T-helper 1 cell treated with Interleukin-12 subunit alpha and Interleukin-12 subunit beta and Interleukin-4 antibody, amounts not matched to agents 30 μg/mL and 1 μg/mL, for 36 hours (primary cell): ENCODE data around the gene DPH1.

Source experiments
- H3K27ac Mint-ChIP-seq: one replicate; pipeline ENCODE4 v1.8.0; 2021; ENCODE audit warnings: mild to moderate bottlenecking, mixed read lengths
- H3K27me3 Mint-ChIP-seq: one replicate; pipeline ENCODE4 v1.8.0; 2021; ENCODE audit warnings: low read depth, mixed read lengths
- H3K36me3 Mint-ChIP-seq: one replicate; pipeline ENCODE4 v1.8.0; 2021; ENCODE audit warnings: low read depth, mixed read lengths
- H3K4me1 Mint-ChIP-seq: one replicate; pipeline ENCODE4 v1.8.0; 2021; ENCODE audit warnings: low read depth, mixed read lengths
- H3K4me3 Mint-ChIP-seq: one replicate; pipeline ENCODE4 v1.8.0; 2021; ENCODE audit warnings: mild to moderate bottlenecking, moderate library complexity, mixed read lengths
- H3K9me3 Mint-ChIP-seq: one replicate; pipeline ENCODE4 v1.8.0; 2021; ENCODE audit warnings: mixed read lengths

Gene DPH1

DNA sequence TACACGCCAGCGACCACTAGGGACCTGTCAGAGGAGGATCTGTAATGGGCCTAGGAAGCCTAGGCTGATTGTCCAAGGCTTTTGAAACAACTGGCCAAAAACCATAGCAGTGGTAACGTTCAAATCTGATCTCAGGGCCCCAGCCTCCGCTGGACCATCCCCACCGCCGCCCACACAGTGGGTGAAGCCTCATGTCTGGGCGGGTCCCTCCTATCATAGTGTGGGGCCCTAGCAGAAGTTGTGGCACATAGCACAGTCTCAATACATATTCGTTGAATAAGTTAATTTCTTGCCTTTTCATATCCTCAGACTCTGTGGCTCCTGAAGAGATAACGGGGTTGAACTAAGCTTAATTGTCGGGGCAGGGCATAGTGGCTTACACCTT lies 818 bp downstream of the DPH1 start:
- peaks cover 16% of the 10 kb centered on the region for H3K4me1 Mint-ChIP-seq
- peaks cover 32% of the 10 kb centered on the region for H3K27me3 Mint-ChIP-seq
- peak overlapping the region; percentile 69 for H3K27ac Mint-ChIP-seq
- H3K4me3 Mint-ChIP-seq, result peak overlapping the region; percentile 93
- H3K36me3 Mint-ChIP-seq, result no peaks in the 10 kb centered on the region
- no peaks in the 10 kb centered on the region for H3K9me3 Mint-ChIP-seq

DNA sequence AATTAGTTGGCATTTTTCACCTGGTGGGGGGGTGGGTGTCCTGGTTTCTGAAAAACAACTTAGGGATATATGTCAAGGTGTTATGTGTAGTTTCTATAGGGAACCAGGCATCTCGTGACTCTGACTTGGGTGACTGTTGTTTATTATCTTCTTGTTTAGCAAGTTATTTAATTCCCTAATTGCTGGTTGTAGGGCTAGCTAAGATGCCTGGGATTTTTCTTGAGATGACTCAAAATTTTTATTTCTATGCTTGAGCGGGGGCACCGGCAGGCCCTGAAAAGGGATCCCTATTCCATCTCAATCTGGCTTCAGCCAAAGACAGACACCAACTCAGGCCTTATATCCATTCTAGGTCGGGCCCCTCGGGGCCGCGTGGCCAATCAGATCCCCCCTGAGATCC lies 3.2 kb downstream of the DPH1 start:
- Mint-ChIP-seq H3K27ac (no peak overlapping the region), H3K4me1 (peaks cover 11% of the 10 kb centered on the region), H3K27me3 (peaks cover 10% of the 10 kb centered on the region), H3K9me3 (no peaks in the 10 kb centered on the region), H3K36me3 (peaks cover 11% of the 10 kb centered on the region), H3K4me3 (no peak overlapping the region)

DNA sequence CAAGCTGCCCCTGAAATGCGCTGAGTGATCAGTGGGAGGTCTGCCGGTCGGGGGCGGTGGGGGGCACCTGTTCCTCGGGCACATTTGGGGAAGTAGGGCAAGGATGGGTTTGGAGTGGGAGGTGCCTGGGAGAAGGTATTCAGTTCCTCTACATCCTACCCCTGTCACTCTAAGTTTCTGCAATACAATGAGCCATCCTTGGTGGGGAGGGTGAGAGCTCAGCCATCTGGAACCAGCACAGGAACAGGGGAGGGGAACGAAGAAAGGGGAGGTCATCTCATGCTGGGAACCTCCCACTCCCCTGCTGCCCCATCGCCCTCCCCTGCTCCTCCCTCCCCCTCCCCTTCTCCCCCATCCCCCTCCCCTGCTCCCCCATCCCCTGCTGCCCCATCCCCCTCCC lies 4.2 kb downstream of the DPH1 start:
- Mint-ChIP-seq H3K4me3 (no peak overlapping the region), H3K4me1 (peaks cover 11% of the 10 kb centered on the region), H3K9me3 (no peaks in the 10 kb centered on the region), H3K27me3 (peaks cover under 1% of the 10 kb centered on the region), H3K36me3 (peaks cover 13% of the 10 kb centered on the region), H3K27ac (no peak overlapping the region)

DNA sequence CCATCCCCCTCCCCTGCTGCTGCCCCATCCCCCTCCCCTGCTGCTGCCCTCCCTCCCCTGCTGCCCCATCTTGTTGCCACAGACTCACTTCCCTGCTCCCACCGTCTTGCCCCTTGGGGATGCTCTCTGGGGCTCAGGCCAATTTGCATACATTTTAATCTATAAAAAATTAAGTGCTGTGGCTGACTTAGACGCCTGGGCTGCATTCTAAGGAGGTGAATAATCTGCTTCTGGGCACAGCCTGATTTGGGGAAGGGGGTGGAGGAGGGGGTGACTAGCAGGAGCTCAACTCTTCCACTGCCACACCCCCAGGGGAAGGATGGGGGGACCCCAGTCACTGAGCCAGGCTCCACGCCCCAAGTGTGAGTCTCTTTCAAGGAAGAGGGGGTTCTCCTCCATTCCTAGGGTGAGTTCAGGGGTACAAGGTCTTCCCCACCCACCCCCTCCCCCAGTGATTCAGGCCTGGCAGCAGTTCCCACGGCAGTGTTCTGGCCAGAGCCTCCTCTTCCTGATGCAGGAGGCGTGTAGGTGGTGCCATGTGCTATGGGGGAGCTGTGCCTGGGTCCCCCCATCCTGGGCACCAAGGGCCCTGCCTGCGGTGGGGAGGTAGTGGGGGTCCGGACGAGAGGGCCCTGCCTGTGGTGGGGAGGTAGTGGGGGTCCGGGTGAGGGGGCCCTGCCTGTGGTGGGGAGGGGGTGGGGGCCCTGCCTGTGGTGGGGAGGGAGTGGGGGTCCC lies 5.0 kb downstream of the DPH1 start:
- Mint-ChIP-seq H3K4me3 (no peak overlapping the region), H3K4me1 (peaks cover 11% of the 10 kb centered on the region), H3K27me3 (no peaks in the 10 kb centered on the region), H3K9me3 (no peaks in the 10 kb centered on the region), H3K36me3 (peaks cover 14% of the 10 kb centered on the region), H3K27ac (no peak overlapping the region)

DNA sequence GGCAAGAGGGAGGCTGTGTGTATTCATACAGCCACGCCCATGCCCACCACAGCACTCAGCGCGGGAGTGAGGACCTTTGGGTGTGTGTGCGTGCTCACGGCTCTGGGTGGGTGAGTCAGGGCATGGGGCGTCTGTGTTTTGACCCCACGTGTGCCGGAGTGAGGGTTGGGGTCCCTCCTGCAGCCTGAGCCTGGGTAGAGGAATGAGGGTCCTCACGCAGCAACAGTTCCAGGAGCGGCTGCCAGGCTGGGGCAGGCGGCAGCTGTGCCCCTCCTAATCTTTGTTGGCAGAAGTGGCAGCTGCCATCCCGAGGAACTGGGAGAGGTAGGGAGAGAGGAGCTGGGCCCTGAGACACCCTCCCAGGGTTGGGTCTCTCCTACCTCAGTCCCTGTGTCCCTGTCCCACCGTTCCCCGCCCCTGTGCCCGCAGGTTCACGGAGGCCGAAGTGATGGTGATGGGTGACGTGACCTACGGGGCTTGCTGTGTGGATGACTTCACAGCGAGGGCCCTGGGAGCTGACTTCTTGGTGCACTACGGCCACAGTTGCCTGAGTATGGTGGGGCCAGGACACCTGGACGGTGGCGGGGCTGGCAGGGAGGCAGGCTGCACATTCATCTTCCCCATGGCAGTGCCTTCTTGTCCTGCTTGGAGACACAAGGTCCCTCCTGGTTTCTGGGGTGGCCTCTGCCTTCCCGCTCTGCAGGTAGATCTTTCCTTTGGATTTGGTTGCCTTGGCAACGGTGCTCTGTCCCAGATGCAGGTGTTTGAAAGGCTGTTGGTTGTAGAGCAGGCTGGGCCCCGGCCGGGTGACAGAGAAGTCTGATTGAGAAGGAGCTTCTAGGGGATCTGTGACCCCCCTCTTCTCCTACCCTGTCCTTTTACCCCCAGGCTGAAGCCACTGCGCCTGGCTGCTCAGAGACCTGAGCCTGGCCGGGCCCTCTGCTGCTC lies 5.9 kb downstream of the DPH1 start:
- no peak overlapping the region for H3K27ac Mint-ChIP-seq
- H3K4me3 Mint-ChIP-seq, result no peak overlapping the region
- H3K4me1 Mint-ChIP-seq, result peaks cover 5% of the 10 kb centered on the region
- H3K9me3 Mint-ChIP-seq, result no peaks in the 10 kb centered on the region
- no peaks in the 10 kb centered on the region for H3K27me3 Mint-ChIP-seq
- peaks cover 19% of the 10 kb centered on the region for H3K36me3 Mint-ChIP-seq

DNA sequence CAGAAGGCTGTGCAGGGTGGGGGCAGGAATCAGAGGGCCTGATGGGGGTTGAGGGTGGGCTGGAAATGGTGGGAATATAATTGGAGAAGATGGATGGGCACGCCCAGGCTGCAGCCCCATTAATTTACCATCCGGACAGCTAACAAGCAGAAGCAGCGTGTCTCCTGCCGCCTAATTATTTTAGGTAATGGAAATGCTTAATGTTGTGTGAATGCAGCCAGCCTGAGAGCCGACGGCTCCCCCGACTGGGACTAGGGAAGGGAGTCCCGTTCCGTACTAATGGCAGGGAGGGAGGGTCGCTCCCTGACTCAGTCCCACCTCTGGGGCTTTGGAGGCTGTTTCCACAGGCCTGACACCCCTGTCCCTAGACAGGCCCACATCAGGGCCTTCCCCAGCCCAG lies 7.2 kb downstream of the DPH1 start:
- Mint-ChIP-seq H3K4me1 (peaks cover 3% of the 10 kb centered on the region), H3K4me3 (no peak overlapping the region), H3K27ac (no peak overlapping the region), H3K9me3 (no peaks in the 10 kb centered on the region), H3K27me3 (no peaks in the 10 kb centered on the region), H3K36me3 (peaks cover 23% of the 10 kb centered on the region)

DNA sequence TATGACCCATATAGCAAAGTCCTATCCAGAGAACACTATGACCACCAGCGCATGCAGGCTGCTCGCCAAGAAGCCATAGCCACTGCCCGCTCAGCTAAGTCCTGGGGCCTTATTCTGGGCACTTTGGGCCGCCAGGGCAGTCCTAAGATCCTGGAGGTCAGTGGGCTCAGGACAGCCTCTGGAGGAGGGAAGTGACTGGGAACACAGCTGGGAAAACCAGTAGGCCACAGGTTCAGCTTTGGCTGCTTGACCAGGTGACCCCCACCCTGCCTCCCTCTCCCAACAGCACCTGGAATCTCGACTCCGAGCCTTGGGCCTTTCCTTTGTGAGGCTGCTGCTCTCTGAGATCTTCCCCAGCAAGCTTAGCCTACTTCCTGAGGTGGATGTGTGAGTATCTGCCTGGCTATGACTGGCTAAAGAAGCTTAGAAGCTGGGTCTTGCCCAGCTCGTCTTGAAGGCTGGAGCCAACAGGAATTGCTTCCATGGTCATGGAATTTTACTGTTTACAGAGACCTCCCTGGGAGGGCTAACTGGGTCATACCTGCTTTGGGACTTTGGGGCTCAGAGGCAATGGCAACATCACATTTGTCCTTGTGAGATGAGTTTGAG lies 10.4 kb downstream of the DPH1 start:
- Mint-ChIP-seq H3K4me3 (peak overlapping the region; percentile 40), H3K4me1 (peaks cover 13% of the 10 kb centered on the region), H3K27ac (no peak overlapping the region), H3K36me3 (peaks cover 36% of the 10 kb centered on the region), H3K27me3 (no peaks in the 10 kb centered on the region), H3K9me3 (no peaks in the 10 kb centered on the region)

DNA sequence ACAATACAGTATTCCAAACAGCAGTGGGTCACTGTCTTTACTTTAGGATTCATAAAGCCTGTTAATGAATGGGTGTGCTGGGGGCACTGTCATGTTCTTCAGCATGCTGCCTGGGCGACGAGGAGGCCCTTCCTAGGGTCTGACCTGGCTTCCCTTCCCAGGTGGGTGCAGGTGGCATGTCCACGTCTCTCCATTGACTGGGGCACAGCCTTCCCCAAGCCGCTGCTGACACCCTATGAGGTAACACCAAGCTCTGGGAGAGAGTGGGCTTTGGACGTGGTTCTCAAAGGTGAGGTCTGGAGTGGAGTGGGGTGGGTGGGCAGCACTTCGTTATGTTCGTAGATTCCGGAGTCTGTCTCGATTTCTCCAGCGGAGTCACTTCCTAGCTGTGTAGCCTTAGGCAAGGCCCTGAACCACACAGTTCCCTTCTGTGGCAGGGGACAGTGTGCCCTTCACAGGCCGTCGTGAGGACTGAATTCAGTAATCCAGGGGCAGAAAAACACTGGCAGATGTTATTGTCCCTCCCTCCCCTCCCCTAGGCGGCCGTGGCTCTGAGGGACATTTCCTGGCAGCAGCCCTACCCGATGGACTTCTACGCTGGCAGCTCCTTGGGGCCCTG lies 11.1 kb downstream of the DPH1 start:
- Mint-ChIP-seq H3K27ac (no peak overlapping the region), H3K9me3 (no peaks in the 10 kb centered on the region), H3K4me1 (peaks cover 13% of the 10 kb centered on the region), H3K27me3 (no peaks in the 10 kb centered on the region), H3K36me3 (peaks cover 35% of the 10 kb centered on the region), H3K4me3 (peak overlapping the region; percentile 40)

DNA sequence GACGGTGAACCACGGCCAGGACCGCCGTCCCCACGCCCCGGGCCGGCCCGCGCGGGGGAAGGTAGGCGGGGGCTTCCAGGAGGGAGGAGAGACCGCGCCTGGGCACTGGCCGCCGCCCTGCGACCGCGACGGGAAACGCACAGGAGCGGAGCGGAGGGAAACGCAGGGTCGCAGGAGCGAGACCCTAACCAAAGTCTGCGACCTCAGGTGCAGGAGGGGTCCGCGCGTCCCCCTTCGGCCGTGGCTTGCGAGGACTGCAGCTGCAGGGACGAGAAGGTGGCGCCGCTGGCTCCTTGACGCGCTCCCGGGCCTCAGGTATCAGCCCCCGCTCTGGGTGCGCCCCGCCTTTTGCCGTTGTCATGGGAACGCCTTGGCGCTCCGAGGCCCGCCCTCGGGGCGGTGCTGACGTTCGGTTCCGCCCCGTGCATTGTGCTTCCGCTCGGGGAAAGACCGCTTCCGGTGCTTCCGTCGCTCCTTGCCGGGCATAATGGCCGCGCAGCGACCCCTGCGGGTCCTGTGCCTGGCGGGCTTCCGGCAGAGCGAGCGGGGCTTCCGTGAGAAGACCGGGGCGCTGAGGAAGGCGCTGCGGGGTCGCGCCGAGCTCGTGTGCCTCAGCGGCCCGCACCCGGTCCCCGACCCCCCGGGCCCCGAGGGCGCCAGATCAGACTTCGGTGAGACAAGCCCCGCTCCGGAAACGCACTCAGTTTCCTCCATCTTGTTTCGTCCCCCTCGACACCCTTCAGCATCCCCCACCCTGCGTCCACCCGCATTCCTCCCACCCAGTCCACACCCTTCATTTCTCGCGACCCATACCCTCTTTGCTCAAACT lies 11.8 kb downstream of the DPH1 start, which contains the start of gene OVCA2:
OVCA2 (plus strand) TSS at position 462 of the 829 bp plus-strand sequence; CDS start at position 488, 26 bp downstream.
- no peaks in the 10 kb centered on the region for H3K9me3 Mint-ChIP-seq
- H3K4me1 Mint-ChIP-seq, result peaks cover 13% of the 10 kb centered on the region
- H3K27ac Mint-ChIP-seq, result peak within 1 kb of the TSS; percentile 96
- H3K4me3 Mint-ChIP-seq, result peak within 1 kb of the TSS; percentile 91
- peaks cover 28% of the 10 kb centered on the region for H3K36me3 Mint-ChIP-seq
- H3K27me3 Mint-ChIP-seq, result no peaks in the 10 kb centered on the region

DNA sequence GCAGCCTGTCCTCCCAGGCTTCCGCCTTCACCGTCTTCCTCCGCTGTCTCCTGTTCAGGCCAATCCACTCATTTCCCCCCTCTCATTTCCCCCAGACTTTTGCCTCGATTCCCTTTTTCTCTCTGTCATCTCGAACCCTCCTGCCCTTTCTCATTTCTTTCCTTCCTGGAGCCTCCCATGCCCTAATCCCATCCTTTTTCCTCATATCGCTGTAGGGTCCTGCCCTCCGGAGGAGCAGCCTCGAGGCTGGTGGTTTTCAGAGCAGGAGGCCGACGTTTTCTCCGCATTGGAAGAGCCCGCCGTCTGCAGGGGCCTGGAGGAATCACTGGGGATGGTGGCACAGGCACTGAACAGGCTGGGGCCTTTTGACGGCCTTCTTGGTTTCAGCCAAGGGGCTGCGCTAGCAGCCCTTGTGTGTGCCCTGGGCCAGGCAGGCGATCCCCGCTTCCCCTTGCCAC lies 12.5 kb downstream of the DPH1 start:
- H3K4me3 Mint-ChIP-seq, result peak overlapping the region; percentile 91
- no peaks in the 10 kb centered on the region for H3K9me3 Mint-ChIP-seq
- peaks cover 13% of the 10 kb centered on the region for H3K4me1 Mint-ChIP-seq
- no peaks in the 10 kb centered on the region for H3K27me3 Mint-ChIP-seq
- H3K27ac Mint-ChIP-seq, result peak overlapping the region; percentile 96
- peaks cover 25% of the 10 kb centered on the region for H3K36me3 Mint-ChIP-seq

DNA sequence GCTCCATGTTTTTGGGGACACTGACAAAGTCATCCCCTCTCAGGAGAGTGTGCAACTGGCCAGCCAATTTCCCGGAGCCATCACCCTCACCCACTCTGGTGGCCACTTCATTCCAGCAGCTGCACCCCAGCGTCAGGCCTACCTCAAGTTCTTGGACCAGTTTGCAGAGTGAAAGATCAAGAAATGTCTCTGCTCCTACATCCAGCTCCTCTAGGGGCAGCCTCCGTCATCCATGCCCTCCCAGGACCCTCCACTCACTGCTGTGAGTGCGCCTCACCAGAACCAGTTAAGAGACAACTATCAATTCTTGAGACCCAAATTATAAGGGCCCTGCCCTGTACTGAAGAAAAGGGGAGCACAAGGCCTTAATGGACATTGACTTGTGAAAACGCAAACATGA lies 13.0 kb downstream of the DPH1 start:
- Mint-ChIP-seq H3K36me3 (peaks cover 25% of the 10 kb centered on the region), H3K4me1 (peaks cover 13% of the 10 kb centered on the region), H3K27me3 (no peaks in the 10 kb centered on the region), H3K9me3 (no peaks in the 10 kb centered on the region), H3K4me3 (peak overlapping the region; percentile 91), H3K27ac (peak overlapping the region; percentile 83)

DNA sequence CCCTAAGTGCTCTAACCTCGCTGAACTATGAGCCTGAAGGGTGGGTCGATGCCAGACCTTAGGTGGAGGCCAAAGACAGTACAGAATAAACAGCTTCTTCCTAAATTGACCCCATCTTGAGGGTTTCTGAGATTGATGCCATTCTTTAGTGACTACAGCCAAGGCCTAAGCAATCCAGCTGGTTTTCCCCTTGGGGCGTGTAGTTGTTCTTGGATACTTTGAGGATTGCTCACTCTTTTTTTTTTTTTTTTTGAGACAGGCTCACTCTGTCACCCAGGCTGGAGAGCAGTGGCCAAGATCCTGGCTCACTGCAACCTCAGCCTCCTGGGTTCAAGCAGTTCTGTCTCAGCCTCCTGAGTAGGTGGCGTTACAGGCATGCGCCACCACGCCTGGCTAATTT lies 13.8 kb downstream of the DPH1 start:
- H3K36me3 Mint-ChIP-seq, result peaks cover 23% of the 10 kb centered on the region
- no peaks in the 10 kb centered on the region for H3K9me3 Mint-ChIP-seq
- no peaks in the 10 kb centered on the region for H3K27me3 Mint-ChIP-seq
- peak overlapping the region; percentile 83 for H3K27ac Mint-ChIP-seq
- peak overlapping the region; percentile 91 for H3K4me3 Mint-ChIP-seq
- peaks cover 20% of the 10 kb centered on the region for H3K4me1 Mint-ChIP-seq

DNA sequence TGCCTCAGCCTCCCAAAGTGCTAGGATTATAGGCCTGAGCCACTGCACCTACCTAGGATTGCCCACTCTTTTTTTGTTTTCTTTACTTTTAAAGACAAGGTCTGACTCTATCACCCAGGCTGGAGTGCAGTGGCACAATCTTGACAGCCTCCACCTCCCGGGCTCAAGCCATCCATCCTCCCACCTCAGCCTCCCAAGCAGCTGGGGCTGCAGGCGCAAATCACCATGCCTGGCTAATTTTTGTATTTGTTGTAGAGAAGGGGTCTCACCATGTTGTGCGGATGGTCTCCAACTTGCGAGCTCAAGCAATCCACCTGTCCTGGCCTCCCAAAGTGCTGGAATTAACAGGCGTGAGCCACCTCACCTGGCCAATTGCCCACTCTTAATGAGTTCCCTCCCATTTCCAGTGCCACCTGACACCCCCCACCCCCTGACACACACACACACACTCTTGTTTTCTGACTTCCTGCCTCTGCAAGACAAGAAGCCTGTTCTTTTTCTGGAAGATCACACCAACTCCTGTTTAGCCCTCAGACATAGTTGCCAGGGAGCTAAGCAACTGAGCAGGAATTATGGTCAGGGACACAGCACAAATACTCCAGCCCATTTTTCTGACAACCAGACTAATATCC lies 14.4 kb downstream of the DPH1 start:
- H3K9me3 Mint-ChIP-seq, result no peaks in the 10 kb centered on the region
- peak overlapping the region; percentile 17 for H3K27ac Mint-ChIP-seq
- H3K27me3 Mint-ChIP-seq, result no peaks in the 10 kb centered on the region
- H3K36me3 Mint-ChIP-seq, result peaks cover 23% of the 10 kb centered on the region
- H3K4me3 Mint-ChIP-seq, result no peak overlapping the region
- H3K4me1 Mint-ChIP-seq, result peaks cover 24% of the 10 kb centered on the region
